ENCODE measurements around the gene CHCHD6.

DNA sequence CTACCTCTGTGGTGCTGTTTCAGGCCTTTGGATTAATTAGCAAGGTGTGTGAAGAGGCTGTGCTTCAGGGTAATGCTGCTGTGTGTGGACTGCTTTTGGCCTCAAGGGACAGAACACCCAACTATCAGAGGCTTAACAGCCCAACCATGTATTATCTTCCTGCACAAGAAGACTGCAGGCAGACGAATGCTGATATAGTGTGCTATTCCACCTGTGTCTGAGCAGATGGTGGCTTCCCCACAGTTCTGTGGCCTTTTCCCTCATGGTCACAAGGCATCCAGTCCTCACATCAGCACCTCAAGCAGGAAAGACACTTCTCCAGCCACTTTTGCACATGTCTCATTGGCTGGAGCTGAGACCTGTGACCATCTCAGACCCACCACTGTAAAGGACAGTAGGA lies 76.6 kb downstream of the CHCHD6 start:
- TF ChIP-seq, protein P1, sequence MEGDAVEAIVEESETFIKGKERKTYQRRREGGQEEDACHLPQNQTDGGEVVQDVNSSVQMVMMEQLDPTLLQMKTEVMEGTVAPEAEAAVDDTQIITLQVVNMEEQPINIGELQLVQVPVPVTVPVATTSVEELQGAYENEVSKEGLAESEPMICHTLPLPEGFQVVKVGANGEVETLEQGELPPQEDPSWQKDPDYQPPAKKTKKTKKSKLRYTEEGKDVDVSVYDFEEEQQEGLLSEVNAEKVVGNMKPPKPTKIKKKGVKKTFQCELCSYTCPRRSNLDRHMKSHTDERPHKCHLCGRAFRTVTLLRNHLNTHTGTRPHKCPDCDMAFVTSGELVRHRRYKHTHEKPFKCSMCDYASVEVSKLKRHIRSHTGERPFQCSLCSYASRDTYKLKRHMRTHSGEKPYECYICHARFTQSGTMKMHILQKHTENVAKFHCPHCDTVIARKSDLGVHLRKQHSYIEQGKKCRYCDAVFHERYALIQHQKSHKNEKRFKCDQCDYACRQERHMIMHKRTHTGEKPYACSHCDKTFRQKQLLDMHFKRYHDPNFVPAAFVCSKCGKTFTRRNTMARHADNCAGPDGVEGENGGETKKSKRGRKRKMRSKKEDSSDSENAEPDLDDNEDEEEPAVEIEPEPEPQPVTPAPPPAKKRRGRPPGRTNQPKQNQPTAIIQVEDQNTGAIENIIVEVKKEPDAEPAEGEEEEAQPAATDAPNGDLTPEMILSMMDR (IDR thresholded peaks at IDR 0.05), result no peak
- no peak for TF ChIP-seq POLR2A (IDR thresholded peaks at IDR 0.05)
